ENCODE measurements around the gene TFDP1.

Gene TFDP1

GRCh38 chr13:113654591-113655345 lies 70.2 kb downstream of the TFDP1 start:
- Histone ChIP-seq H4K20me1 (ENCODE audit: insufficient read depth, low read length) (no peaks in the 10 kb centered on the region), H3K4me3 (ENCODE audit: low read depth, low read length, poor library complexity, severe bottlenecking) (no peak overlapping the region), H3K27ac (ENCODE audit: low read depth, low read length, poor library complexity, severe bottlenecking) (no peak overlapping the region), H3F3A (ENCODE audit: insufficient read depth, low read length) (no peaks in the 10 kb centered on the region), H3K9me2 (ENCODE audit: low read depth, low read length) (no peaks in the 10 kb centered on the region), H3K27me3 (ENCODE audit: insufficient read depth, low read length) (peaks cover 9% of the 10 kb centered on the region; the same call in 1 of the 2 replicates), H3K9ac (ENCODE audit: low read length) (no peak overlapping the region), H3K4me2 (ENCODE audit: low read length) (no peak overlapping the region), H3K79me2 (ENCODE audit: insufficient read depth, low read length) (no peaks in the 10 kb centered on the region), H2AFZ (ENCODE audit: low read length) (no peak overlapping the region), H3K36me3 (ENCODE audit: insufficient read depth, low read length) (no peaks in the 10 kb centered on the region), H3K9me3 (ENCODE audit: low read length) (no peaks in the 10 kb centered on the region), H3K4me1 (ENCODE audit: insufficient read depth, low read length, severe bottlenecking) (no peaks in the 10 kb centered on the region)
- TF ChIP-seq EZH2 (IDR thresholded peaks at IDR 0.05; ENCODE audit: borderline replicate concordance, low read length) (no peak), CTCF (IDR thresholded peaks at IDR 0.05; ENCODE audit: low read length) (no peak)

- Histone ChIP-seq H3K36me3 (ENCODE audit: insufficient read depth, low read length) (no peaks in the 10 kb centered on the region), H3K9me3 (ENCODE audit: low read length) (no peaks in the 10 kb centered on the region), H3K9me2 (ENCODE audit: low read depth, low read length) (no peaks in the 10 kb centered on the region), H3K4me3 (ENCODE audit: low read depth, low read length, poor library complexity, severe bottlenecking) (no peak overlapping the region), H3K79me2 (ENCODE audit: insufficient read depth, low read length) (no peaks in the 10 kb centered on the region), H3K4me2 (ENCODE audit: low read length) (no peak overlapping the region), H2AFZ (ENCODE audit: low read length) (no peak overlapping the region), H3K4me1 (ENCODE audit: insufficient read depth, low read length, severe bottlenecking) (no peaks in the 10 kb centered on the region), H3K27ac (ENCODE audit: low read depth, low read length, poor library complexity, severe bottlenecking) (no peak overlapping the region), H3K27me3 (ENCODE audit: insufficient read depth, low read length) (peaks cover 9% of the 10 kb centered on the region; the same call in 1 of the 2 replicates), H3F3A (ENCODE audit: insufficient read depth, low read length) (no peaks in the 10 kb centered on the region), H3K9ac (ENCODE audit: low read length) (no peak overlapping the region), H4K20me1 (ENCODE audit: insufficient read depth, low read length) (no peaks in the 10 kb centered on the region)
- TF ChIP-seq CTCF (IDR thresholded peaks at IDR 0.05; ENCODE audit: low read length): no peak
- no peak for TF ChIP-seq EZH2 (IDR thresholded peaks at IDR 0.05; ENCODE audit: borderline replicate concordance, low read length)
Observed at GRCh38 chr13:113655346-113656002, 70.9 kb downstream of the TFDP1 start.

GRCh38 chr13:113656003-113656588 lies 71.5 kb downstream of the TFDP1 start:
- Histone ChIP-seq H3K9me2 (ENCODE audit: low read depth, low read length) (no peaks in the 10 kb centered on the region), H3K27ac (ENCODE audit: low read depth, low read length, poor library complexity, severe bottlenecking) (no peak overlapping the region), H3K79me2 (ENCODE audit: insufficient read depth, low read length) (no peaks in the 10 kb centered on the region), H3K27me3 (ENCODE audit: insufficient read depth, low read length) (peaks cover 9% of the 10 kb centered on the region; the same call in 1 of the 2 replicates), H3K4me1 (ENCODE audit: insufficient read depth, low read length, severe bottlenecking) (no peaks in the 10 kb centered on the region), H3F3A (ENCODE audit: insufficient read depth, low read length) (no peaks in the 10 kb centered on the region), H3K4me2 (ENCODE audit: low read length) (no peak overlapping the region), H3K9me3 (ENCODE audit: low read length) (peaks cover 3% of the 10 kb centered on the region; the same call in 1 of the 2 replicates), H3K9ac (ENCODE audit: low read length) (no peak overlapping the region), H3K4me3 (ENCODE audit: low read depth, low read length, poor library complexity, severe bottlenecking) (no peak overlapping the region), H4K20me1 (ENCODE audit: insufficient read depth, low read length) (no peaks in the 10 kb centered on the region), H2AFZ (ENCODE audit: low read length) (no peak overlapping the region), H3K36me3 (ENCODE audit: insufficient read depth, low read length) (no peaks in the 10 kb centered on the region)
- TF ChIP-seq CTCF (IDR thresholded peaks at IDR 0.05; ENCODE audit: low read length) (no peak), EZH2 (IDR thresholded peaks at IDR 0.05; ENCODE audit: borderline replicate concordance, low read length) (no peak)
